Stimulated activated CD4-positive, alpha-beta T cell treated with anti-CD3 and anti-CD28 coated beads, Interleukin-2, amount 100 ng/mL, for 48 hours (primary cell): ENCODE measurements around the gene CBX8.
A peak's percentile ranks its signal among the peaks of the same experiment; 100 is the strongest.

Source experiments
- DNase-seq, 2 donors: peaks; one replicate each; pipeline ENCODE4 v3.0.0-alpha.2; 2020

CBX8 gene

GRCh38 chr17:79796763-79797491 is at the start of gene CBX8:
TSS of gene CBX8 (minus strand) at chr17:79797077. CDS start at chr17:79796998, 79 bp downstream.
- peak; percentile 99 for DNase-seq

DNA sequence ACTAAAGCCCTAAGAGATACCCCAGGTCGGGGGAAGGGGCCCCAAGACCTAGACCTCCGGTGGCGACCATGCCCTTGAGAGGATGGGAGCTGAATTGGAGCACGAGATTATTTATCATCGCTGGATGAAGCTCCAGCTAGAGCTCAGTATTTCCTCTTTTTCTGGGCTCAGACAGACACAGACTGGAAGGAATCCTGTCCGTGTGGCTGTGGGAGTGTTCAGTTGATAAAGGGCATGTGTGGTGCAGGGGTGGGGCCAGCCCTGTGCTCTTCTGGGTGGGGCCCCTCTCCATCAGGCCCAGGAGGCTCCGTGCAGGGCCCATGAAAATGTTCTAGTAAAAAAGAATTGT is 48.7 kb upstream of the CBX8 start:
- no peak for DNase-seq

DNA sequence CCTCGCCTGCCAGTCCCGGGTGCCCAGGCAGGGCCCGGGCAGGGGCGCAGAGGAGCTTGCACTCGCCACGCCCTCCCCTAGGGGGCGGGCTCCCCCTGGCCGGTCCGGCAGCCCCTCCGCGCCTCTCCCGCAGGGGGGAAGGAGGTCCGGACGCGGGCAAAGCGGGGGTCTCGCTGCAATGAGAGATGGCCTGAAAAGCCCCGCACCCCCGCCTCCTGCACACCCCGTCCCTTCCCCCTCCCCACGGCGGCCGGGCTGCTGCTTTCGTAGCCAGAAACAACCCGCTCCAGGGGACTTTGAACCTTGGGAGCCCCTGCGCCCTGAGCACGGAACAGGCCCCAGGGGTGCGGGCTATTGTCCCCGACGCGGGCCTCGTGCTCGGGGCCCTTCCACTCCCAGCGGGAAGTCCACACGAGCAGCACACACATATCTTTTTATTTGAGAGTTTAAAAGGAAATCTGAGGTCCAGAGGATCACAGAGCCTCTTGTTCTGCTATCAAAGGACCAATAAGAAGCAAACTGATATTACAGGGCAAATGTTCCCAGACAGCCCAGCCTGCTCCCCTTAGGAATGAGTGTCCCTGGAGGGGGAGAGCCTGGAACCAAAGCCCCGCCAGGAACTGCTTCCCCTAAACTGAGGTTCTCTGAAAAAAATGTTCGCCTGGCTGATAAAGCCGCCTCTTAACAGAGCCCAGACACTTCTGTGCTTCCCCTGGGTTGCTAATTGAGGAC is 48.2 kb upstream of the CBX8 start:
- DNase-seq, result peak in 1 of 2 donors; percentile 57

DNA sequence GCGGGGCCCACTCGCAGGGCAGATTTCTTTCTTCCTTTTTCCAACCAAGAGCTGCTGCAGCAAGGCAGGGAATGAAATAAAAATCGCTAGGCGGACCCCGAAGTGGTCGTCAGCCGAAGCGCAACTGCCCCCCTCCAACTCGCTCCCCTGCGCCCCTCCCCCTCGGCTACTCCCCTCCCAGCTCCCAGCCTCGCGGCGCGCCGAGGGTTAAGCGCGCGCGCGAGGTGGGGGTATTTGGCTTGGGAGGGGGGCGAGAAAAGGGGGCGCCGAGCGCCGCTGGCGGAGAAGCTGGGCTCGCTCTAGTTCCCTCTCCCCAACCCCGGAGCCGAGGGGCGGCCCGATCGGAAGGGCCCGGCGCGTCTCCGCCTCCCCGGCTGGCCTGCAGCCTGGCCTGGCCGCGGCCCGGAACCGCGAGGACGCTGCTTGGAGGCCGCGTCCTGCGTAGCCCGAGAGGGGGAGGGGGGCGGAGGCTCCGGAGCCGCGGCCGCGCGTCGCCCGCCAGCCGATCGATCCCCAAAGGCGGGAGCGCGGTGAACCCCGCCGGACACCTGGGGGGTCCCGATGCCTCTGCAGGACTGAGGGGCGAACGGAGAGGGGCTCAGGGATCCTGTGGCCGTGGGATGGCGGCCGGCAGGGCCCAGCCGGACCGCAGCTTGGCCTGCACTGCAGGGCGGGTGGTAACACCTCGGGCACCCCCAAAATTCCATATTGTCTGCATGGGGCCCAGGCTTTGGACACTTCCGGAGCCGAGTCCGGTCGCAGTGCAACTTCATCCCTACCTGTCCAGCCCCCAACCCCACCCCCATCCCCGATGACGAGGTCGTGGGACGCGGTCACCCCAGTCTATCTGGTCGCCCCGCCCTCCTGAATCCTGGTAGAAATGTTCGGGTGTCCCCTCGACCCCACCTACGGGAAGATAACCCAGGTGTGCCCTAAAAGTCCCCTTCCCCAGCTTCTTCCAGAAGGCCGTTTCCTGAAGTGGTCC is 47.2 kb upstream of the CBX8 start:
- DNase-seq, result no peak

- no peak for DNase-seq
Measured at GRCh38 chr17:79843474-79843815, 46.6 kb upstream of the CBX8 start.

GRCh38 chr17:79842656-79843473 is 46.0 kb upstream of the CBX8 start:
- no peak for DNase-seq

DNA sequence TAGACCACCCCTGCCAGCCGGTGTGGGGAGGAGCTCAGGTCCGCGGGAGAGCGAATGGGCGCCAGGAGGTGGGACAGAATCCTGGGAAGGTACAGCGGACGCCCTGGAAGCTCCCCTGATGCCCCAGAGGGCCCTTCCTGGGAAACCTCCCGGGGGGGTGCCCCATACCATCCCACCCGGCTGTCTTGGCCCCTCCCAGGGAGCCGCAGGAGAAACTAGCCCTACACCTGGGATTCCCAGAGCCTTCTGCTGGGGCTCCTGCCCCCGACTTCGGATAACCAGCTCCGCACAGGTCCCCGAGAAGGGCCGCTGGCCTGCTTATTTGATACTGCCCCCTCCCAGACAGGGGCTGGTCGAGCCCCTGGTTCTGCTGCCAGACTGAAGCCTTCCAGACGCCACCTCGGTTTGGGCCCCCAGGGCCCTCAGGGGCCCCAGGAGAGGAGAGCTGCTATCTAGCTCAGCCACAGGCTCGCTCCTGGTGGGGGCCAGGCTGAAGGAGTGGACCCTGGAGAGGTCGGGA is 45.3 kb upstream of the CBX8 start:
- DNase-seq, result no peak

- no peak for DNase-seq
Measured at GRCh38 chr17:79841369-79842135, 44.7 kb upstream of the CBX8 start.

GRCh38 chr17:79840989-79841286 is 44.1 kb upstream of the CBX8 start:
- no peak for DNase-seq

DNA sequence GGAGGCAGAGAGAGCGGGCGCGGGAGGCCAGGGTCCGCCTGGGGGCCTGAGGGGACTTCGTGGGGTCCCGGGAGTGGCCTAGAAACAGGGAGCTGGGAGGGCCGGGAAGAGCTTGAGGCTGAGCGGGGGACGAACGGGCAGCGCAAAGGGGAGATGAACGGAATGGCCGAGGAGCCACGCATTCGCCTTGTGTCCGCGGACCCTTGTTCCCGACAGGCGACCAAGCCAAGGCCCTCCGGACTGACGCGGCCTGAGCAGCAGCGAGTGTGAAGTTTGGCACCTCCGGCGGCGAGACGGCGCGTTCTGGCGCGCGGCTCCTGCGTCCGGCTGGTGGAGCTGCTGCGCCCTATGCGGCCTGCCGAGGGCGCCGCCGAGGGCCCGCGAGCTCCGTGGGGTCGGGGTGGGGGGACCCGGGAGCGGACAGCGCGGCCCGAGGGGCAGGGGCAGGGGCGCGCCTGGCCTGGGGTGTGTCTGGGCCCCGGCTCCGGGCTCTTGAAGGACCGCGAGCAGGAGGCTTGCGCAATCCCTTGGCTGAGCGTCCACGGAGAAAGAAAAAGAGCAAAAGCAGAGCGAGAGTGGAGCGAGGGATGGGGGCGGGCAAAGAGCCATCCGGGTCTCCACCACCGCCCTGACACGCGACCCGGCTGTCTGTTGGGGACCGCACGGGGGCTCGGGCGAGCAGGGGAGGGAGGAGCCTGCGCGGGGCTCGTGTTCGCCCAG is 43.6 kb upstream of the CBX8 start:
- DNase-seq, result no peak

DNA sequence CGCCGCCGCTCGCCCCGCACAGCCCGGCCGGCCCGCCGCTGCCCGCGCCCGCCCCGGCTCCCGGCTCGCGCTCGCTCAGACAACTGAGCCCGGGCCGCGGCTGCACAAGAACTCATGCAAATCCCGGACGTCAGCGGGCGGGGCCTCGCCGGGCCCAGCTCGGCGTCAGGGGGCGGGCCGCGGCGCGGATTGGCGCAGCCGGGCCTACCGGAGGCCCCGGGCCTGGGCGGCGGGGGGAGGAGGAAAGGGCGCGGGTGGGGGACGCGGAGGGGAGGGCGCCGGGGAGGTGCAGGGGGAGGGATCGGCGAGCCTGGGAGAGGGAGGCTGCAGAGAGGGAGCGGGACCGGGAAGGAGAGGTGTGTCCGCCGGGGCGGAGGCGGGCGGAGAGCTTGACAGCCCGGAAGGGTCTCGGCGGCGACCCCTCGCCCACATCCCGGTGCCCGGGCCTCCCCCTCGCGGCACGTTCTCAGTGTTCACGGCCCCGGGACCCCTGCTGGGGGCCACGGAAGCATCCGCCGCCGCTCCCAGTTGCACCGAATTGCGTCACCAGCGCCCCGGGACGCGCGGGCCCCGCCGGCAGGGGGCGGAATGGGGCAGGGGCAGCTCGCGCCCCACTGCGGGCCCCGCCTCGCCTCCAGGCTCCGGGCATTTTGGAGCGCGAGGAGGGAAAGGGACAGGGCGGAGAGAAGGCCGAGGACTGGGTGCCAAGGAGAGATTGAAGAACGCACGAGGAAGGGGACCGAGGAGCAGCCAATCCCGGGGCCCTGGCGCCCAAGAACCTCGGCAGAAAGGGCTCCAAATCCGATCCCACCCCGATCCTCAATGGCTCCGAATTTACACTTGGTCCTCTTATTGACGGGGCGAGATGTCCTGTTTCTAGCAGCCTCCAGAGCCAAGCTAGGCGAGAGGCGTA is 42.7 kb upstream of the CBX8 start, which contains the start of gene CBX4:
Gene CBX4 (minus strand): TSS at position 85 of the 913 bp plus-strand sequence. CDS start 189 bp downstream, outside the sequence.
- DNase-seq, result peak; percentile 85 to 86

DNA sequence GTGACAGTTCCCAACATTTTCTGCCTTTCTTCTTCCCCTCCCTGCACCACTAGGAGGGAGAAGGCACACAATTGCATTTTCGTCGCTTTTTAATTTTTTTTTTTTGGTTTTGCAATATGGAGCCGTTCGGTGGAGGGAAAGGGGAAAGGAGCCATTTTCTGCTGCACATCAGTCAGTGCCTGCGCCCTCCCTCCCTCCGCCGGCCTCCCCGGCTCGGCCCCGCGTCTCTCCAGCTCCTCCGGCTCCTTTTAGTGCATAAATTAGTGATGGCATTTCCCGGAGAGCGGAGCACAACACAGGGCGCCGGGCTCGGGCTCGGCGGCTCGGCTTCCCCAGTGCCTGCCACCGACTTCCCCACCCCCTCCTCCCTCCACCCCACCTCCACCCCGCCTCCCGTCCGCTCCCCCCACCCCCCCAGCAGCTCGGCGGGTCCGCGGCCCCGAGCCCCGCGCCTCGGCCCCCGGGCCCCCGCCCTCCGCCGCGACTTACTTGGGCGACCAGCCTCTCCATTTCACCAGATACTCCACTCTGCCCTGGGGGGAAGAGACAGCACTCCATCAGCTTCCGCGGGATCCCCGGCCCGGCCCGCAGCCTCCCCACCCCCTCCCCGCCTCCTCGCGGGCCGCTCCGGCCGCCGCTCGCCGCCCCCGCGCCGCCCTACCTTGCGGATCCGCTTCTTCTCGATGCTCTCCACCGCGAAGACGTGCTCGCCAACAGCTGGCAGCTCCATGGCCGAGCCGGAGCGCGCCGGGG is 41.8 kb upstream of the CBX8 start:
- peak in 1 of 2 donors; percentile 46 for DNase-seq

- no peak for DNase-seq
Measured at GRCh38 chr17:79837888-79838521, 41.1 kb upstream of the CBX8 start.

- DNase-seq, result no peak
Measured at GRCh38 chr17:79836972-79837887, 40.4 kb upstream of the CBX8 start.

GRCh38 chr17:79836510-79836971 is 39.7 kb upstream of the CBX8 start:
- DNase-seq, result no peak

GRCh38 chr17:79835953-79836509 is 39.2 kb upstream of the CBX8 start:
- no peak for DNase-seq

DNA sequence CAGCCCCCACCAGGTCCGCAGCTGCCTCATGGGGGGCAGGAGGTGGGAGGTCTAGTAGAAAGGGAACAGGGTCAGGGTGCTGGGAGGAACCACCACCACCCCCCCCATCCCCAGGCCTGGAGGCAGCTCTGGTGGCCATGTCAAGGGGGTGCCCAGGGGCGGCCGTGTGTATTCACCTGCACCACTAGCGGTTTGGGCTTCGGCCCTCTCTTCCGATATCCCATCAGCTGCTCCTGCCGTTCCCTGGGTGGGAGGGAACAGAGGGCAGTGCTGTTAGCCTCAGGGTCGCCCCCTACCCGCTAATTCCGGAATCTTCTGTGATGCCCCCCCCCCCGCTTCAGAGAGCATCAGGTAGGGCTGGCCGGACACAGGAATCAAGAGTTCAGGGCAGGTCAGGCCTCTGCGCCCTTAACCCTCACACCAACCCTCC is 38.6 kb upstream of the CBX8 start:
- no peak for DNase-seq
